ENCODE measurements around the gene KRTCAP2. TPM values are rescaled to one million over a fixed set of nuclear protein-coding genes. Genes with fewer than 3 reads are reported as not detected.
A peak's percentile ranks its signal among the peaks of the same experiment; 100 is the strongest.

The KRTCAP2 gene
- total RNA-seq, 1 experiment from 2014 or later: 179 TPM

DNA sequence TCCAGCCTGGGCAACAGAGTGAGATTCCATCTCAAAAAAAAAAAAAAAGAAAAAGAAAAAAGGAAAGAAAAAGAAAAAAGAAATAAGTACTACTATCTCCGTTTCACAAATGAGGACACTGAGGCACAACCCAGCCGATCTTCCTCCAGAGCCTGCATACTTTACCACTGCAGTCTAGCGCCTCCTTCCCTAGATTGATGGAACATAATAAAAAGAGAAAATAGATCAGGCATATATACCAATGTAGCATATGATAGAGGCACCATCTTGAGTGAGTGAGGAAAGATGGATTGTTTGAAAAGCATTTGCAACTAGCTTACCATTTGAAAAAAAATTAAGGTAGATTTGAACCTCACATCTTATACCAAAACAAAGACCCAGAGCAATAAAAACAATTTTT is 27.6 kb downstream of the KRTCAP2 start:
- Histone ChIP-seq H3K4me3 (ENCODE audit: low read depth, low read length, poor library complexity, severe bottlenecking) (no peak overlapping the region), H3K27ac (ENCODE audit: low read depth, low read length, poor library complexity, severe bottlenecking) (no peak overlapping the region), H3K27me3 (replicated peaks; ENCODE audit: insufficient read depth, low read depth, low read length, poor library complexity) (no peaks in the 10 kb centered on the region), H3K9me3 (ENCODE audit: low read depth, low read length, poor library complexity, severe bottlenecking) (no peaks in the 10 kb centered on the region), H3K4me1 (ENCODE audit: insufficient read depth, low read length, poor library complexity, severe bottlenecking) (no peaks in the 10 kb centered on the region), H3K36me3 (ENCODE audit: insufficient read depth, low read length, poor library complexity, severe bottlenecking) (no peaks in the 10 kb centered on the region)
- ChIA-PET CTCF (no interaction called here), POLR2A (ENCODE audit: low non-redundant PET) (no interaction called here)
- TF ChIP-seq CTCF (conservative IDR thresholded peaks at IDR 0.05; ENCODE audit: low read depth, low read length) (peak; percentile 22; the same call in 1 of the 2 replicates), EZH2 (IDR thresholded peaks at IDR 0.05; ENCODE audit: borderline replicate concordance, low read depth, low read length, poor library complexity, severe bottlenecking) (no peak)
- DNase-seq (ENCODE audit: low spot score): no peak
- intact Hi-C loops (cut with micrococcal nuclease; ENCODE audit: unreplicated experiment): no loop called here
- BruUV-seq (replicated peaks): no TSS peak

GRCh38 chr1:155141749-155142148 is 31.4 kb downstream of the KRTCAP2 start:
- H3K27ac ChIP-seq (ENCODE audit: low read depth, low read length, poor library complexity, severe bottlenecking): no peak overlapping the region
- POLR2A ChIA-PET (ENCODE audit: low non-redundant PET): no interaction called here
- no peaks in the 10 kb centered on the region for H3K9me3 ChIP-seq (ENCODE audit: low read depth, low read length, poor library complexity, severe bottlenecking)
- no peaks in the 10 kb centered on the region for H3K36me3 ChIP-seq (ENCODE audit: insufficient read depth, low read length, poor library complexity, severe bottlenecking)
- no peak for TF ChIP-seq EZH2 (IDR thresholded peaks at IDR 0.05; ENCODE audit: borderline replicate concordance, low read depth, low read length, poor library complexity, severe bottlenecking)
- no peak for TF ChIP-seq CTCF (conservative IDR thresholded peaks at IDR 0.05; ENCODE audit: low read depth, low read length)
- no TSS peak for BruUV-seq (replicated peaks)
- DNase-seq (ENCODE audit: low spot score): no peak
- intact Hi-C loops (cut with micrococcal nuclease; ENCODE audit: unreplicated experiment): no loop called here
- CTCF ChIA-PET: no interaction called here
- H3K27me3 ChIP-seq (replicated peaks; ENCODE audit: insufficient read depth, low read depth, low read length, poor library complexity): no peaks in the 10 kb centered on the region
- H3K4me3 ChIP-seq (ENCODE audit: low read depth, low read length, poor library complexity, severe bottlenecking): no peak overlapping the region
- peaks cover 9% of the 10 kb centered on the region for H3K4me1 ChIP-seq (ENCODE audit: insufficient read depth, low read length, poor library complexity, severe bottlenecking)

GRCh38 chr1:155140630-155140953 is 32.5 kb downstream of the KRTCAP2 start:
- Histone ChIP-seq H3K9me3 (ENCODE audit: low read depth, low read length, poor library complexity, severe bottlenecking) (no peaks in the 10 kb centered on the region), H3K27ac (ENCODE audit: low read depth, low read length, poor library complexity, severe bottlenecking) (peak overlapping the region; percentile 80), H3K4me3 (ENCODE audit: low read depth, low read length, poor library complexity, severe bottlenecking) (peak overlapping the region; percentile 87), H3K36me3 (ENCODE audit: insufficient read depth, low read length, poor library complexity, severe bottlenecking) (no peaks in the 10 kb centered on the region), H3K4me1 (ENCODE audit: insufficient read depth, low read length, poor library complexity, severe bottlenecking) (peaks cover 10% of the 10 kb centered on the region), H3K27me3 (replicated peaks; ENCODE audit: insufficient read depth, low read depth, low read length, poor library complexity) (no peaks in the 10 kb centered on the region)
- DNase-seq (ENCODE audit: low spot score): no peak
- POLR2A ChIA-PET (ENCODE audit: low non-redundant PET): no interaction called here
- no TSS peak for BruUV-seq (replicated peaks)
- CTCF ChIA-PET: no interaction called here
- TF ChIP-seq CTCF (conservative IDR thresholded peaks at IDR 0.05; ENCODE audit: low read depth, low read length) (no peak), EZH2 (IDR thresholded peaks at IDR 0.05; ENCODE audit: borderline replicate concordance, low read depth, low read length, poor library complexity, severe bottlenecking) (no peak)
- intact Hi-C loops (cut with micrococcal nuclease; ENCODE audit: unreplicated experiment): no loop called here

All from A673 (cell line).